Fibroblast of the aortic adventitia (primary cell): ENCODE results near the gene CUBN. TPM values are rescaled to one million over a fixed set of nuclear protein-coding genes. Genes with fewer than 3 reads are reported as not detected.

Experiments
- DNase-seq: peaks from one replicate; pipeline ENCODE4 v3.0.0-alpha.2; 2010; ENCODE audit warnings: low read depth
- H3K4me3 ChIP-seq: 2 replicates; pipeline ENCODE4 v1.5.1; 2011; ENCODE audit warnings: low read depth, mild to moderate bottlenecking, control low read depth, low read length, moderate library complexity
- total RNA-seq: library from RNA; depleted of rRNA; stranded (reverse); fragments of >200 nt; gene quantifications from 2 replicates; pipeline ENCODE4 v1.2.3, GENCODE V29; 2012; ENCODE audit warnings: low replicate concordance
- TF ChIP-seq, protein P1 (sequence below): IDR thresholded peaks from 2 replicates; pipeline ENCODE4 v1.5.1; 2011; ENCODE audit warnings: mild to moderate bottlenecking, low read length, control low read depth, inconsistent platforms; ENCODE audit not compliant: insufficient read depth

Gene CUBN
- total RNA-seq, 1 donor, result 4.2 TPM

DNA sequence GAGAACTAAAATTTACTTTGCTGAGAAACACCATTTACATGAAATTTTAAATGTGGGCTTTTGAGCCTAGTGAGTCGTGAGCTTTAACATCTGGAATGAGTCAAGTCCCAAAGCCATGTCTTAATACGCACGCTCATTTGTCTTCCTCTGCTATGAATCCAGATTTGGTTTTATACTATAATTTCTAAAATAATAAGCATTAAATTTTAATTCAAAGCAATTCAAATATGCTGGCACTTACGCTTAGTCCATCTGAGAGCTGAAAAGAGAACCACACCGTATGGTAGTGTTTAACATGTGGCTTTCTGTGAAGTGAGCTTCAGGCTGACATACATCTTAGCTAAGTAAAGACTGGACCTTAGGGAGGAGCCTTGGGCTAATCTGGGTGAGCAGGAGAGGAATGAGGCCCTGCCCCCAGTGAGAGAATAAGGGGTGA is 52.2 kb downstream of the CUBN start:
- no peak overlapping the region for H3K4me3 ChIP-seq
- TF ChIP-seq, protein P1, sequence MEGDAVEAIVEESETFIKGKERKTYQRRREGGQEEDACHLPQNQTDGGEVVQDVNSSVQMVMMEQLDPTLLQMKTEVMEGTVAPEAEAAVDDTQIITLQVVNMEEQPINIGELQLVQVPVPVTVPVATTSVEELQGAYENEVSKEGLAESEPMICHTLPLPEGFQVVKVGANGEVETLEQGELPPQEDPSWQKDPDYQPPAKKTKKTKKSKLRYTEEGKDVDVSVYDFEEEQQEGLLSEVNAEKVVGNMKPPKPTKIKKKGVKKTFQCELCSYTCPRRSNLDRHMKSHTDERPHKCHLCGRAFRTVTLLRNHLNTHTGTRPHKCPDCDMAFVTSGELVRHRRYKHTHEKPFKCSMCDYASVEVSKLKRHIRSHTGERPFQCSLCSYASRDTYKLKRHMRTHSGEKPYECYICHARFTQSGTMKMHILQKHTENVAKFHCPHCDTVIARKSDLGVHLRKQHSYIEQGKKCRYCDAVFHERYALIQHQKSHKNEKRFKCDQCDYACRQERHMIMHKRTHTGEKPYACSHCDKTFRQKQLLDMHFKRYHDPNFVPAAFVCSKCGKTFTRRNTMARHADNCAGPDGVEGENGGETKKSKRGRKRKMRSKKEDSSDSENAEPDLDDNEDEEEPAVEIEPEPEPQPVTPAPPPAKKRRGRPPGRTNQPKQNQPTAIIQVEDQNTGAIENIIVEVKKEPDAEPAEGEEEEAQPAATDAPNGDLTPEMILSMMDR, result no peak
- DNase-seq, result peak; percentile 68

DNA sequence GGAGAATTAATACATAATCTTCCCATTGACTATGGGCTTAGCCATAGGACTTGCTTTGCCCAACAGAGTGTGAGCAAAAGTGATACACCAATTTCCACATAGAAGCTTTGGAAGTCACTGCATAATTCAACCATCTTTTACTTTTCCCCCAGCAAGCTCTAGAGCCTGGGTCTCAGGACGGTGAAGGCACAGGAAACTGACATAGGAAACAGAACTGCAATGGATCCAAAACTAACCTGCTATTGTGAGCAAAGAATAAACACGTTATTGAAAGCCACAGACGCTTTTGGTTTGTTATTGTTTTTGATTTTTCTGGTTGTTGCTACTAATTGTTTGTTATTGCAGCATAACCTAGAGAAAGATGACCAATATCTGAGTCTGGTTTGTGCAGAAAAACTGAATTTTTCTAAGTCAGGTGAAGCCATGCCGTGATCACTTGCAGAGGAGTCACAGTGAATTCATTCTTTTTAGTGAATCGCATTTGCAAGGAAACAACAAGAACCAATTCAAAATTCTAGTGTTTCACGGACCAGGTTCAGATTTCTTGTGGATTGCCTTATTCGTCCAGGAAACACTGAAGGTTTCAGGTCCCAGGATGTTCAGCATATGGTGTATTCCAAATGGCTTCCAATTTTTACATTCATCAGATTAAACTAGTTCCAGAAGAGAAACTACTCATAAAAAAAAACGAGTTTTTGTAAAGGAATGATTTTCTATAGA is 52.8 kb downstream of the CUBN start:
- no peak overlapping the region for H3K4me3 ChIP-seq
- TF ChIP-seq, protein P1, result no peak
- DNase-seq, result no peak

DNA sequence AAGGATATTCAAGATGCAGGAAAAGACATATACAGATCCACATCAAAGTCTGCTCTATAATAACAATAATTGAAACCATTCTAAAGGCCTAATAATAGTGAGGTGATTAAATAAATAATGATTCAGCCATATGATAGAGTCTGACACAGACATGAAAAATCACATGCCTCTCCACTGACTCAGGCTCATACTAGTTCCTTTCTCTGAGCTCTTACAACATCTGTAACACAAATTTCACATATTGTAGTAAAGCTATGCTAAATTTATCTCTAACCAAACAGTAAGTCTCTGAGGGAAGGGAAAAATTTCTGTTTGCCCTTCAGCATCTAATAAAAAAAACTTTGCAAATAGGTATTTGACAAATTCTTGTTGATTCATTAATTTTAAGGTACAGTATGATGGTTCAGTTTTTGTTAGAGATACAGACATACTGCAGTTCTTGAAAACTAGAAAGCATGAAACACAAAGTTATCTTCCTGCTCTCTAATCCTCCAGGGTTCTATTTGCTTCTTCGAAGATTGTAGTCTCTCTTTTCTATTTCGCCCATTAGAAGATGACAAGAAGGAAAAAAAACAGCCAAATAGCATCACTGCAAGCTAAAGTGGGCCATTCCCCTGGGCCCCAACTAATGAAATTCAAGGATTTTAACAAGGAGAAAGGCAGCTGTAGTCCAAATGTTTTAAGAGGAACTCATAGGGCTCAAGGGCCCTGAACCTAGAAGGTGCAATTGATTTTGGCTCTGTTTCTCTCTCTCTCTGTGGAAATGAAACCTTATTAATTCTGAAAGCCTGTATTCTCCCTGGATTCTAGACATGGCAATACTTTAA is 53.9 kb downstream of the CUBN start:
- TF ChIP-seq, protein P1, result no peak
- no peak overlapping the region for H3K4me3 ChIP-seq
- peak; percentile 97 for DNase-seq

DNA sequence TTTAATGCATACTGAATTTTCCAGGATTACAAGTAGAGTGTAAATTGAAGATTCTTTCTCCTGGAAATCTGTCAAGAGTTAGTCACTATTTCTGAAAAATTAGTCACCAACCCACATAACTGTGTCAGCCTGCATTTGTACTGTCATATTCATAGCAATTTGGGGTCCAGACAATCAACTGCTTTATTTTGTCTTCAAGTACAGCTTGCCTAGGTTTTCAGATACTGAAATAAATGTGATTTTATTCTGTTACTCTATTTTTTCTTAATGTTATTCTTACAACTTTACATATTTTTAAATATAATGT is 55.1 kb downstream of the CUBN start:
- TF ChIP-seq, protein P1, result no peak
- DNase-seq, result peak; percentile 35
- H3K4me3 ChIP-seq, result no peak overlapping the region

DNA sequence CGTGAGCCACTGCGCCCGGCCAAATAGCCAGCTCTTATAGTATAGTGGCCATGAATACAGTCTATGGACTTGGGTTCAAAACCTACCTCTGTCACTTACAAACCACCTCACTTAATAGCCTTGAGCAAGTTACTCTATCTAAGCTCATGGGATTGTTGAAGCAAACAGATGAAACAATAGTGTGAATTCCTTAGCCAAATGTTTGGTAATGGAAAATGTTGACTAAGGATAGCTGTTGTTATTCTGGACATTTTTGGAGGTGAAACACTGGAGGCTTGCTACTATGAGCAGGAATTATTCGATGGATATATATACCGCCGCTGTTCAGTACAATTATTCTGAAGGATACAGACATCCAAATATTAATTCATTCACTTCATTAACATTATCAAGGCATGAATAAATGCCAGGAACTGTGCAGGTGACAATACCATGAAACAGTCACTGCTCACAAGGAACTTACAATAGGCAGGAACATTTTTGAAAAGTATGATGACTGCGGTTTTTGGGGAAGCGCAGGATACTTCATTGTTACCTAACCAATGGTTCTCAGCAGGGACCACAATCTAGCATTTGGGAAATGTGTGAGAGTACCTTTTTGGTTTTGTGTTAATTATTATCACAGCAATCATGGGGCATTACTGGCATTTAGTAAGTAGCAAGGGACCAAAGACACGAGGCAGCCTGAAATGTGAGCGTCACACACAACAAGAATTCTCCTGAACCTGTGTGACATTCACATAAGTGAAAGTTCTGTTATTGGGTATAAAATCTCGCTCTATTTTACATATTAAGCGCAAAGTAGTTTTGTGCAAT is 55.7 kb downstream of the CUBN start:
- DNase-seq, result peak; percentile 61
- TF ChIP-seq, protein P1, result no peak
- no peak overlapping the region for H3K4me3 ChIP-seq

DNA sequence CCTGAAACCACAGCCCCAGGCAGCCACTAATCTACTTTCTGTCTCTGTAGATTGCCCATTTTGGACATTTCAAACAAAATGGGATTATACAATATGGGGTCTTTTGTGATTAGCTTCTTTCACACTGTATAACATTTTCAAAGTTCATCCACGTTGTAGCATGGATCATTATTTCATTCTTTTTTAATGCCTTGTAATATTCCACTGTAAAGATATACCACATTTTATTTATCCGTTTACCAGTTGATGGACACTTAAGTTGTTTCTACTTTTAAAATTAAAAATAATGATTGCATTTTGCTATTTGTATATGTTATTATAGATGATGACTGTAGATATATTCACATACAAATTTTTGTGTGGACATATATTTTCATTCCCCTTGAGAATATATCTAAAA is 60.7 kb downstream of the CUBN start:
- TF ChIP-seq, protein P1, result no peak
- H3K4me3 ChIP-seq, result no peak overlapping the region
- no peak for DNase-seq
